HL-60 (cell line): ENCODE measurements around the gene PDZD8.

ENCODE experiments used
- CTCF ChIP-seq: IDR thresholded peaks from one replicate; pipeline ENCODE4 v1.5.1; 2011; ENCODE audit warnings: low read length, control low read depth, inconsistent platforms; ENCODE audit not compliant: insufficient read depth
- GABPA ChIP-seq: IDR thresholded peaks from 2 replicates; pipeline ENCODE4 v1.6.1; 2012; ENCODE audit warnings: low read depth
- TF ChIP-seq, protein P1 (sequence below): IDR thresholded peaks from 2 replicates; pipeline ENCODE4 v1.6.1; 2012; ENCODE audit warnings: low read depth; ENCODE audit not compliant: insufficient replicate concordance

DNA sequence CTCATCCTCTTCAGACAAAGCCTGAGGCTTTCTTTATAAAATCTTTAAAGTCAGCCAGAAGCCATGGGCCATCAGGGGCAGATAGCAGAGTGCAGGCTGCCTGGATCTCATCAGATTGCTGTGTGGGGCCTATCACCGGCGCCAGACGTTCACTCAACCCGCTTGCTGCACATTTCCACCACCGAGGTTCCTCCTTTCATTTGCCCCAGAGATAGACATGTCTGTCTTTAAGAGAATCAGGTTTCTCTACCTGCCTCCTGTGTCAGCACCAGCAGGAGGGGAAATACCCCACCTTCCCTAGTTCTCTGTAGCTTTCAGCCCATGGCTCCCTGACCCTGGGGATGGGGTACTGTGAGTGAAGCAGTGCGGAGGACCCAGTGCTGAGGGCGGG, 112.3 kb downstream of the PDZD8 start:
- TF ChIP-seq CTCF, result no peak
- TF ChIP-seq, protein P1, sequence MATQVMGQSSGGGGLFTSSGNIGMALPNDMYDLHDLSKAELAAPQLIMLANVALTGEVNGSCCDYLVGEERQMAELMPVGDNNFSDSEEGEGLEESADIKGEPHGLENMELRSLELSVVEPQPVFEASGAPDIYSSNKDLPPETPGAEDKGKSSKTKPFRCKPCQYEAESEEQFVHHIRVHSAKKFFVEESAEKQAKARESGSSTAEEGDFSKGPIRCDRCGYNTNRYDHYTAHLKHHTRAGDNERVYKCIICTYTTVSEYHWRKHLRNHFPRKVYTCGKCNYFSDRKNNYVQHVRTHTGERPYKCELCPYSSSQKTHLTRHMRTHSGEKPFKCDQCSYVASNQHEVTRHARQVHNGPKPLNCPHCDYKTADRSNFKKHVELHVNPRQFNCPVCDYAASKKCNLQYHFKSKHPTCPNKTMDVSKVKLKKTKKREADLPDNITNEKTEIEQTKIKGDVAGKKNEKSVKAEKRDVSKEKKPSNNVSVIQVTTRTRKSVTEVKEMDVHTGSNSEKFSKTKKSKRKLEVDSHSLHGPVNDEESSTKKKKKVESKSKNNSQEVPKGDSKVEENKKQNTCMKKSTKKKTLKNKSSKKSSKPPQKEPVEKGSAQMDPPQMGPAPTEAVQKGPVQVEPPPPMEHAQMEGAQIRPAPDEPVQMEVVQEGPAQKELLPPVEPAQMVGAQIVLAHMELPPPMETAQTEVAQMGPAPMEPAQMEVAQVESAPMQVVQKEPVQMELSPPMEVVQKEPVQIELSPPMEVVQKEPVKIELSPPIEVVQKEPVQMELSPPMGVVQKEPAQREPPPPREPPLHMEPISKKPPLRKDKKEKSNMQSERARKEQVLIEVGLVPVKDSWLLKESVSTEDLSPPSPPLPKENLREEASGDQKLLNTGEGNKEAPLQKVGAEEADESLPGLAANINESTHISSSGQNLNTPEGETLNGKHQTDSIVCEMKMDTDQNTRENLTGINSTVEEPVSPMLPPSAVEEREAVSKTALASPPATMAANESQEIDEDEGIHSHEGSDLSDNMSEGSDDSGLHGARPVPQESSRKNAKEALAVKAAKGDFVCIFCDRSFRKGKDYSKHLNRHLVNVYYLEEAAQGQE, result no peak
- TF ChIP-seq GABPA, result no peak
